ENCODE measurements around the gene UBE2E2.

Gene UBE2E2

GRCh38 chr3:23489300-23490158, 286.4 kb downstream of the UBE2E2 start:
- DNase-seq: no peak

DNA sequence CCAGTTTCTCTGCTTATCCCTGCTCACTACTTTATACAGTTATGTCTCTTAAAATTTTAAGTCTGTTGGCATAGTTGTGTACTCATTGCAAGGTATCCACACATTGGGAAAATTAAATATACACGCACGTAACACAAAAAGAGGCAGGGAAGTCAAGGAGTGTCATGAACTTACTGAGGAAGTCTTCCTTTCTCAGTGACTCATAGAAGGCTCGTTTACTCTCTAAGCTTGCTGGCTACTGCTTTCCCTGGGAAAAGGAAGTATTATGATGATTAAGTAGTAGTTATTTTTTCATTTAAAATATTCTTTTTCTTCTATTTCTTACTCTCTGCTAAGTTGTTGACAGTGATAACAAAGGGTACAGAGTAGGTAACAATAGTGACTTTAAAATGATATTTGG, 287.3 kb downstream of the UBE2E2 start:
- no peak for DNase-seq

- no peak for DNase-seq
These were observed 288.9 kb downstream of the UBE2E2 start for GRCh38 chr3:23492057-23492456.

- DNase-seq: no peak
These were observed 290.8 kb downstream of the UBE2E2 start for GRCh38 chr3:23493889-23494288.

DNA sequence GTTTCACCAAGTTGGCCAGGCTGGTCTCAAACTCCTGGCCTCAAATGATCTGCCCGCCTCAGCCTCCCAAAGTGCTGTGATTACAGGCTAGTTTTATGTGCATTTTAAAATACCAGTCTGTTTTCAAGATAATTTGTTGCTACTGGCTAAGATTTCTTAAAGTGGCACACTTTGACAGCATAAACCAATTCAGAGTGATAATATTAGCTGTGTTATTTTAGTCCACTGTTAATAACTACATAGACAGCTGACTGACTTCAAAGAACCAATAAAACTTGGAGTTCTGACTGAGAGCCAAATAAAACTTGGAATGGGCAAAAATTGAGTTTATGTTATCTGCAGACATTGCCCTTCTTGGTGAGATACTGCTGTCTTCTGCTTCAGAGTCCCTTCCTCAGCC, 291.8 kb downstream of the UBE2E2 start:
- no peak for DNase-seq

DNA sequence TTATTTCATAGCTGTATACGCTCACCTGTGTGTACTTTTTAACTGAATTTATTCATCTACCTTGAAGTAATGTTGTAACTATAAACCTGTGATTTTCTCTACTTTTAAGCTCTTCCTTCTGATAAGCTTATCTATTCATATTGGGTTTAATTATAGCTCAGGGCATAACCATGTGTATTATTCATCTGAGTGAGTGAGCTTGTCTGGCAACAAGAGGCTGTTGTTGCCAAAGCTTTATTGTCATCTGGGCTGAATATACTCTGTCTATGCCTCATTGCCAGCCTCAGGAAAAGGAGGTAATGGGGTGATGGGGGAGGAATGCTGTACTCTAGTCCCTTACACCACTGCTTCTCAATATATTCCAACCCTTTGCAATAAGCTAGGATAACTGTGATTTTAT, 292.4 kb downstream of the UBE2E2 start:
- DNase-seq: no peak

- DNase-seq: no peak
These were observed 293.0 kb downstream of the UBE2E2 start for GRCh38 chr3:23496165-23496564.

DNA sequence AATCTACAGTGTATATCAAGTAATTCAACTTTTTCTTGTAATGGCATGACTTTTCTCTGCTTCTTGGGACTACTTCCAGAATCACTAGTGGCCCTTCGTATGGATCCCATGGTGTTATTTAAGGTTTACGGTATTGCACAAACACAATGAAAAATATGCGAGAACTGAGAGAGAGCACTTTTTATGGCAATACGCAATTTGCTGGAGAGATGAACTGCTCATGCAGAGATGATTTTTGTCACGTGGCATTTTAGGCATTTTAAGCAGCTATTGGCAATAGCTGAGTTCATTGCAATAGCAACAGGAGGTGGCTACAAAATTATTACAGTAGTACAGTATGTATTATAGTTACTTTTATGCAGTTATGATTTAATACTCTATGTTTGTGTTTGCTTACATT, 294.0 kb downstream of the UBE2E2 start:
- DNase-seq: no peak

GRCh38 chr3:23501201-23501802, 298.2 kb downstream of the UBE2E2 start:
- DNase-seq: no peak

GRCh38 chr3:23508464-23508863, 305.3 kb downstream of the UBE2E2 start:
- no peak for DNase-seq

GRCh38 chr3:23518441-23518840, 315.3 kb downstream of the UBE2E2 start:
- no peak for DNase-seq

GRCh38 chr3:23519314-23520208, 316.4 kb downstream of the UBE2E2 start:
- no peak for DNase-seq

GRCh38 chr3:23527326-23527725, 324.2 kb downstream of the UBE2E2 start:
- no peak for DNase-seq

DNA sequence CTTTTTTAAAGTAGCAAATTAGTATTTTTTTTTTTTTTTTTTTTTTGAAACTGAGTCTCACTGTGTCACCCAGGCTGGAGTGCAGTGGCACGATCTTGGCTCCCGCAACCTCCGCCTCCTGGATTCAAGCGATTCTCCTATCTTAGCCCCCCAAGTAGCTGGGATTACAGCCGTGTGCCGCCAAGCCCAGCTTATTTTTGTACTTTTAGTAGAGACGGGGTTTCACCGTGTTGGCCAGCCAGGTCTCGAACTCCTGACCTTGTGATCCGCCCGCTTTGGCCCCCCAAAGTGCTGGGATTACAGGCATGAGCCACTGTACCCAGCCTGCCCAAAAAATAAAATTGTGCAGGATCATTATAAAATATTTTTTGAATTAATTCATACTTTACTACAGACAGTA, 330.5 kb downstream of the UBE2E2 start:
- no peak for DNase-seq

DNA sequence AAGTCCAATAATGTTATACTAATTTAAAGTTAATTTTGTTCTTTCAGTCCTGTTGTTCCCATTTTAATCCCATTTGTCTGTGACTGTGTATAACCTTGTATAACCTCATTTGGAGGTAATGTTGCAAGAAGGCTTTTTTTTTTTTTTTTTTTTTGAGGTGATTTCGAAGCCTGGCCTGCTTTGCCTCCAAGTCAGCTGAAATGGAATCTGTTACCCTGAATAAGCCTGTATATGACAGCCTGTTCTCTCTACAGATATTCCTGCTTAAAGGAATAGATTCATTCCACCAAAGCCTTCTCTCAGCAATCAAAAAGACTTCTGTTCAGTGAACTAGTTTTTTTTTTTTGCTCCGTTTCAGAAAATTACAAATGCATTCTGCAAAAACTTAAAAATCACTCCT, 330.9 kb downstream of the UBE2E2 start:
- DNase-seq: no peak

- no peak for DNase-seq
These were observed 334.0 kb downstream of the UBE2E2 start for GRCh38 chr3:23537101-23537551.

DNA sequence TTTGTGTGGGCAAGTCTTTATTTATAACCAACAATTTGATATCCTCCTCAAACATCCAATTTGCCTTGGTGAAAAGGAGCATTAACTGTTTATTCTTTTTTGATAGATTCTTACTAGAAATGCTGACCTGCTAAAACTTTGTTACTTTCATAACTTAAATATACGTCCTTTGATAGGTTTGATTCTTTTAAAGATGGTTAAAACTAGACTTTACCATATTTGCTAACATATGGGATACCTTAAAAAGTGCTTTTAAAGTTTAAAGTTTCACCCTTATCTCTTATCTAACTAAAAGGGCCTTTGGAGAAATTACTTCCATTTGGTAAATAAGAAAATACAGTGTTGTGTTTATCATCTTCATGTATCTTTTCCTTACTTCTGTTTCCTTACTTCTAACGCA, 336.1 kb downstream of the UBE2E2 start:
- no peak for DNase-seq

GRCh38 chr3:23540600-23540999, 337.5 kb downstream of the UBE2E2 start:
- DNase-seq: no peak

DNA sequence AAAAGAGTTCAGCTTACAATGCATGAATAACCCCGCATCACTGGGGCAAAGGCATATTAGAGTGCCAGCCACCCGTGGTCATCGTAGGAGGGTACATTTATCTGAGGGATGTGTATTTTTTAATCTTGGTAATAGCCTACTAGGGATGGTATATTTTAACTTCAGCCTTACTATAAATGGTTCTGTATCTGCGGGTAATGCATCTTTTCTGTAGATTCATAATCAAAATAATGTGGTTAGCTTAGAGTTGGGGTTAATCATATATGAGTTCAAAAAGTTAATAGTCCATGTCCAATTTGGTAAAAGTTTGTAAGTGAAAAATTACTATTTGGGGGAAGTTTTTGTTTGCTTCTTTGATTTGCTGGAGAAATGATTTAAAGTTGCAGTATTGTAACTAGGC, 339.0 kb downstream of the UBE2E2 start:
- no peak for DNase-seq

GRCh38 chr3:23546181-23546580, 343.1 kb downstream of the UBE2E2 start:
- DNase-seq: no peak

- no peak for DNase-seq
These were observed 345.0 kb downstream of the UBE2E2 start for GRCh38 chr3:23547905-23548650.

GRCh38 chr3:23548706-23549105, 345.6 kb downstream of the UBE2E2 start:
- no peak for DNase-seq
